Adrenal gland (tissue), 12 donors: Measurements from ENCODE around the gene DMTF1. TPM values are rescaled to one million over a fixed set of nuclear protein-coding genes. Genes with fewer than 3 reads are reported as not detected.

ENCODE experiments used
- DNase-seq, 7 donors: peaks; one replicate each; pipeline ENCODE4 v3.0.0-alpha.2; 2019 to 2020
- H3K27ac ChIP-seq, 5 donors: fragments of 200-600 bp; sonication (generic) in 4 of 5; 1 replicate in 3 of 5; 2 replicates in 2 of 5; pipeline versions ENCODE4 v1.5.1 to v1.8.0; 2016 to 2020; ENCODE audit warnings: mild to moderate bottlenecking in 1 of 5
- H3K27me3 ChIP-seq: fragments of 200-600 bp; 2 replicates; pipeline ENCODE4 v1.8.0; 2021
- H3K36me3 ChIP-seq, 2 donors: fragments of 200-600 bp; replicated peaks in 1 of 2; 1 replicate in 1 of 2; 2 replicates in 1 of 2; pipeline versions ENCODE4 v1.5.1 to v1.8.0; 2018 to 2022
- H3K4me1 ChIP-seq, 2 donors: fragments of 200-600 bp; replicated peaks in 1 of 2; 1 replicate in 1 of 2; 2 replicates in 1 of 2; pipeline versions ENCODE4 v1.5.1 to v1.8.0; 2018 to 2021
- H3K4me3 ChIP-seq, 4 donors: fragments of 200-600 bp; sonication (generic) in 3 of 4; one replicate each; pipeline ENCODE4 v1.5.1; 2016 to 2018
- H3K9me3 ChIP-seq, 3 donors: fragments of 200-600 bp; sonication (generic) in 1 of 3; replicated peaks in 1 of 3; 1 replicate in 2 of 3; 2 replicates in 1 of 3; pipeline versions ENCODE4 v1.5.1 to v1.8.0; 2016 to 2021
- POLR2A ChIP-seq, 2 donors: fragments of 450-650 bp; IDR thresholded peaks; one replicate each; pipeline ENCODE4 v1.6.1; 2017; ENCODE audit warnings: antibody characterized with exemption in 2 of 2, mild to moderate bottlenecking in 2 of 2, moderate library complexity in 1 of 2
- WGBS, 4 donors: extraction: QIAGEN DNeasy Blood & Tissue Kit in 2 of 4; methylation state at CpG; one replicate each; pipeline versions ENCODE4 v1.1.5 to v1.1.7; 2013 to 2017; 5-methylcytosine and 5-hydroxymethylcytosine counted together
- intact Hi-C, 2 donors: fragments of 100-400 bp; cut with DNase I; formaldehyde crosslinking; loops; one replicate each; pipeline versions ENCODE4 v1.14.1 to v1.15.0; 2022 to 2023
- polyA plus RNA-seq, 3 donors: library from polyadenylated mRNA; stranded (reverse); fragments of 200-250 nt in 2 of 3; fragments of 350-450 nt in 1 of 3; fragmentation: Illumina TruSeq in 1 of 3; extraction: RNeasy Lipid Tissue Mini Kit (QIAGEN cat#74804) in 1 of 3; gene quantifications; one replicate each; pipeline ENCODE4 v1.2.3, GENCODE V29; 2013 to 2014
- total RNA-seq, 9 donors: library from RNA; depleted of rRNA in 4 of 9; stranded (reverse); fragments of >200 nt in 4 of 9; fragments of 120-200 nt in 1 of 9; fragmentation: NEBNext Ultra II Directional in 1 of 9; extraction: Animal tissue kit (Norgen Biotek cat#: 25700) in 1 of 9; gene quantifications; one replicate each; pipeline versions ENCODE4 v1.1.0 to v1.2.4, GENCODE V29; 2013 to 2023
- TF ChIP-seq, protein P1 (sequence below), 6 experiments: fragments of 450-650 bp in 4 of 6; fragments of 200-600 bp in 2 of 6; sonication (generic) in 1 of 6; IDR thresholded peaks; 1 replicate in 5 of 6; 2 replicates in 1 of 6; pipeline versions ENCODE4 v1.5.1 to v1.8.0; 2016 to 2021; ENCODE audit warnings: antibody characterized with exemption in 6 of 6, mild to moderate bottlenecking in 2 of 6, moderate library complexity in 1 of 6
- donor health status: healthy with polysubstance abuse.
- donor health status: Bipolar disorder and iron deficiency.
- donor health status: DM: yes; HTN: yes; CAD: no.
- donor health status: DM: no; HTN: no; CAD: no.
- donor health status: DM: no; HTN: no; CAD: no.
- donor health status: DM: yes; HTN: yes; CAD: no.

Gene DMTF1
- total and polyA plus RNA-seq, 12 donors, result 17.1 to 149 (median 50.2) TPM

DNA sequence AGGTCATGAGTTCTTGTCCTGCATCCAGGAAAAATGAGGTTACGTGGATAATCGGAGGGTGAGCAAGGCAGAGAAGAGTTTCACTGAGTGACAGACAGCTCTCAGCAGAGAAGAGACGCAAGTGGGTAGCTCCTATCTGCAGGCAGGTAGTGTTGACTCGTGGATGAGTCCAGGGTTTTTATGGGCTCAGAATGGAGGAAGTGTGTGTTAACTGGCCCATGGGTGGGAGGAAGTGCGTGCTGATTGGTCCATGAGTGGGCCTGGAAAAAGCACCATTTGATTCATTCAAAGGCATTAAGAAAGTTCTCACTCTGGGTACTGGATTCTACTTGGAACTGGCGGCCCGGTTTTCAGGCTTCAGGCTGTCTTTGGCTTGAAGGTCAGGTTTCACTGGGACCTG, 4.8 kb upstream of the DMTF1 start:
- Histone ChIP-seq H3K9me3 (no peaks in the 10 kb centered on the region), H3K27ac (no peak overlapping the region), H3K27me3 (no peaks in the 10 kb centered on the region), H3K4me1 (peaks cover 0 to 6% of the 10 kb centered on the region in 2 donors), H3K4me3 (no peak overlapping the region), H3K36me3 (no peaks in the 10 kb centered on the region)
- intact Hi-C loops, result loop anchor here (2.0 to 5.0 kb wide), 2 partner anchors 209 to 220 kb away; no protein-coding TSS in a partner anchor
- TF ChIP-seq, protein P1, sequence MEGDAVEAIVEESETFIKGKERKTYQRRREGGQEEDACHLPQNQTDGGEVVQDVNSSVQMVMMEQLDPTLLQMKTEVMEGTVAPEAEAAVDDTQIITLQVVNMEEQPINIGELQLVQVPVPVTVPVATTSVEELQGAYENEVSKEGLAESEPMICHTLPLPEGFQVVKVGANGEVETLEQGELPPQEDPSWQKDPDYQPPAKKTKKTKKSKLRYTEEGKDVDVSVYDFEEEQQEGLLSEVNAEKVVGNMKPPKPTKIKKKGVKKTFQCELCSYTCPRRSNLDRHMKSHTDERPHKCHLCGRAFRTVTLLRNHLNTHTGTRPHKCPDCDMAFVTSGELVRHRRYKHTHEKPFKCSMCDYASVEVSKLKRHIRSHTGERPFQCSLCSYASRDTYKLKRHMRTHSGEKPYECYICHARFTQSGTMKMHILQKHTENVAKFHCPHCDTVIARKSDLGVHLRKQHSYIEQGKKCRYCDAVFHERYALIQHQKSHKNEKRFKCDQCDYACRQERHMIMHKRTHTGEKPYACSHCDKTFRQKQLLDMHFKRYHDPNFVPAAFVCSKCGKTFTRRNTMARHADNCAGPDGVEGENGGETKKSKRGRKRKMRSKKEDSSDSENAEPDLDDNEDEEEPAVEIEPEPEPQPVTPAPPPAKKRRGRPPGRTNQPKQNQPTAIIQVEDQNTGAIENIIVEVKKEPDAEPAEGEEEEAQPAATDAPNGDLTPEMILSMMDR (IDR thresholded peaks at IDR 0.05), result no peak
- TF ChIP-seq POLR2A (IDR thresholded peaks at IDR 0.05), result no peak
- WGBS, 4 donors, result 71 to 88% (median 80%) methylated on average over 7 of the region's 7 CpGs
- DNase-seq, result no peak

- Histone ChIP-seq H3K9me3 (no peaks in the 10 kb centered on the region), H3K4me1 (peaks cover under 1 to 7% of the 10 kb centered on the region in 2 donors), H3K36me3 (no peaks in the 10 kb centered on the region), H3K27me3 (no peaks in the 10 kb centered on the region), H3K4me3 (no peak overlapping the region), H3K27ac (no peak overlapping the region)
- intact Hi-C loops, result loop anchor here in 1 of 2 donors (5.0 kb wide), 1 partner anchor 221 kb away; no protein-coding TSS in a partner anchor
- DNase-seq, result no peak
- 12 to 39% (median 22%) methylated on average over 1 of the region's 1 CpG for WGBS, 4 donors
- no peak for TF ChIP-seq POLR2A (IDR thresholded peaks at IDR 0.05)
- TF ChIP-seq, protein P1 (IDR thresholded peaks at IDR 0.05), result peak; percentile 52 to 94 (median 66)
Observed at GRCh38 chr7:87148332-87148955, 3.8 kb upstream of the DMTF1 start.

DNA sequence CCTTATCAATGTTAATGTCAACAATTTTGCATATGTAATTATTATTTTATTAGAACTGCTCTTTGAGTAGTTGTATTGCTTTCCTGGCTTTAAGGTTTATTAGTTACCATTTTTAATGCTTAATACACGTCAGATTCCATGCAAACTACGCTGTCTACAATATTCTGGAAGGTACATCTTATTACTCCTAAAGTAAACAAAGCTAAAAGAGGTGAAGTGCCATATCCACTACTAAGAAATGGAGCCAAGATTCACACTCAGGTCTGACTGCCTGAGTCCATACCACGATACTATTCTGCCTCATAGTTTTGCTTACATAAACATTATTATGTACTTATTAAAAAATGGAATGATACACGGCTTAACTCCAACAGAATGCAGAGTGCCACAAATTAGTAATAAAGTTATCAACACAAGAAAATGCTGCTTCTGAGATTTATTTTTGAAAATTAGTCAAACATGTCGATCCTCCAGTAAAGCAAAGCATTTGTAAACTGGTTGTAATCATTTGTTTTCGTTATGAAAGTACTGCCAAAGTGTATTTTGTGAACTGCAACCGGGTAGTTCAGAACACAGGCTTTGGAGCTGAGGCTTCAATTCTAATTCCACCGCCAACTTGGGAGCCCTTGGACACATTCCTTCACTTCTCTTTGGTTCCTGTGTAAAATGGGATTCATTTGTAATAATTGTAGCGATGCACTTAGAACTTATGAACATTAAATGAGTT, 1.1 kb upstream of the DMTF1 start:
- 46 to 50% (median 48%) methylated on average over 9 of the region's 9 CpGs for WGBS, 4 donors
- H3K4me1 ChIP-seq, result peaks cover 11 to 34% of the 10 kb centered on the region in 2 donors
- no peaks in the 10 kb centered on the region for H3K27me3 ChIP-seq
- TF ChIP-seq POLR2A (IDR thresholded peaks at IDR 0.05), result no peak
- TF ChIP-seq, protein P1 (IDR thresholded peaks at IDR 0.05), result no peak
- H3K9me3 ChIP-seq, result no peaks in the 10 kb centered on the region
- H3K4me3 ChIP-seq, result peak overlapping the region in 1 of 4 donors; percentile 70
- intact Hi-C loops, result no loop called here
- no peak for DNase-seq
- H3K27ac ChIP-seq, result peak overlapping the region in 4 of 5 donors; percentile 97 to 99 (median 98)
- H3K36me3 ChIP-seq, result no peaks in the 10 kb centered on the region

- no peak for TF ChIP-seq POLR2A (IDR thresholded peaks at IDR 0.05)
- TF ChIP-seq, protein P1 (IDR thresholded peaks at IDR 0.05), result no peak
- Histone ChIP-seq H3K4me1 (peaks cover 11 to 40% of the 10 kb centered on the region in 2 donors), H3K4me3 (peak overlapping the region in 3 of 4 donors; percentile 35 to 94 (median 70)), H3K36me3 (no peaks in the 10 kb centered on the region), H3K27ac (peak overlapping the region; percentile 97 to 99 (median 98)), H3K9me3 (no peaks in the 10 kb centered on the region), H3K27me3 (no peaks in the 10 kb centered on the region)
- WGBS, 4 donors, result 4 to 7% (median 5%) methylated on average over 13 of the region's 13 CpGs
- DNase-seq, result no peak
- intact Hi-C loops, result no loop called here
Observed at GRCh38 chr7:87151729-87152111, 533 bp upstream of the DMTF1 start.
